GM21528 (cell line): ENCODE measurements around the gene ERC2.

Experiments used
- ATAC-seq: cut with Tn5 transposase; IDR thresholded peaks from one replicate; pipeline ENCODE4 v1.9.1; 2021; ENCODE audit warnings: mild to moderate bottlenecking, moderate library complexity; ENCODE audit not compliant: unreplicated experiment, low FRiP score

Gene ERC2

GRCh38 chr3:55819005-55819404, 649.3 kb downstream of the ERC2 start:
- no peak for ATAC-seq

- ATAC-seq = no peak
Observed at GRCh38 chr3:55818485-55818884, 649.8 kb downstream of the ERC2 start.

GRCh38 chr3:55816794-55817576, 651.3 kb downstream of the ERC2 start:
- ATAC-seq = no peak

- no peak for ATAC-seq
Observed at GRCh38 chr3:55815262-55815661, 653.0 kb downstream of the ERC2 start.

- ATAC-seq = no peak
Observed at GRCh38 chr3:55813268-55814097, 654.8 kb downstream of the ERC2 start.

- no peak for ATAC-seq
Observed at GRCh38 chr3:55812394-55813013, 655.8 kb downstream of the ERC2 start.

- ATAC-seq = no peak
Observed at GRCh38 chr3:55807210-55807609, 661.1 kb downstream of the ERC2 start.

- no peak for ATAC-seq
Observed at GRCh38 chr3:55805169-55805568, 663.1 kb downstream of the ERC2 start.

GRCh38 chr3:55804170-55805095, 663.8 kb downstream of the ERC2 start:
- ATAC-seq = no peak

GRCh38 chr3:55802816-55803215, 665.5 kb downstream of the ERC2 start:
- ATAC-seq = no peak

GRCh38 chr3:55801676-55802075, 666.6 kb downstream of the ERC2 start:
- no peak for ATAC-seq

- no peak for ATAC-seq
Observed at GRCh38 chr3:55801068-55801467, 667.2 kb downstream of the ERC2 start.

- no peak for ATAC-seq
Observed at GRCh38 chr3:55797775-55798174, 670.5 kb downstream of the ERC2 start.

GRCh38 chr3:55797084-55797483, 671.2 kb downstream of the ERC2 start:
- ATAC-seq = no peak

GRCh38 chr3:55796533-55796932, 671.7 kb downstream of the ERC2 start:
- ATAC-seq = no peak

- ATAC-seq = no peak
Observed at GRCh38 chr3:55795746-55796145, 672.5 kb downstream of the ERC2 start.

GRCh38 chr3:55795296-55795695, 673.0 kb downstream of the ERC2 start:
- no peak for ATAC-seq

GRCh38 chr3:55792742-55793141, 675.5 kb downstream of the ERC2 start:
- no peak for ATAC-seq

- ATAC-seq = no peak
Observed at GRCh38 chr3:55792009-55792408, 676.3 kb downstream of the ERC2 start.
